Small intestine (tissue), 7 donors: ENCODE data around the gene RAE1. TPM values are rescaled to one million over a fixed set of nuclear protein-coding genes. Genes with fewer than 3 reads are reported as not detected.

Source experiments
- DNase-seq, 2 donors: peaks; one replicate each; pipeline versions ENCODE4 v3.0.0 to v3.0.0-alpha.2; 2013
- FAIRE-seq: peaks from 2 replicates; lab custom pipeline; 2012; peaks lifted over from hg19 to GRCh38; lab: Jason Lieb, UNC
- H3K27ac ChIP-seq, 3 donors: one replicate each; pipeline ENCODE4 v1.5.1; 2013; ENCODE audit warnings: low read length in 2 of 3, mild to moderate bottlenecking in 2 of 3, control low read depth in 1 of 3, inconsistent platforms in 1 of 3, low read depth in 1 of 3, moderate library complexity in 1 of 3
- H3K27me3 ChIP-seq, 3 donors: one replicate each; pipeline ENCODE4 v1.6.1; 2013; ENCODE audit warnings: low read length in 3 of 3, inconsistent platforms in 1 of 3; ENCODE audit not compliant: control insufficient read depth in 3 of 3, insufficient read depth in 3 of 3
- H3K36me3 ChIP-seq, 3 donors: one replicate each; pipeline ENCODE4 v1.6.1; 2013; ENCODE audit warnings: low read length in 3 of 3, inconsistent platforms in 1 of 3, low read depth in 1 of 3, mild to moderate bottlenecking in 1 of 3, moderate library complexity in 1 of 3; ENCODE audit not compliant: control insufficient read depth in 3 of 3, insufficient read depth in 2 of 3
- H3K4me1 ChIP-seq, 3 donors: one replicate each; pipeline ENCODE4 v1.6.1; 2013; ENCODE audit warnings: low read length in 2 of 3, inconsistent platforms in 1 of 3, low read depth in 1 of 3, mild to moderate bottlenecking in 1 of 3, moderate library complexity in 1 of 3; ENCODE audit not compliant: control insufficient read depth in 3 of 3, insufficient read depth in 2 of 3
- H3K4me3 ChIP-seq, 3 donors: one replicate each; pipeline ENCODE4 v1.5.1; 2013; ENCODE audit warnings: low read length in 3 of 3, control low read depth in 1 of 3, inconsistent platforms in 1 of 3, low read depth in 1 of 3, mild to moderate bottlenecking in 1 of 3, moderate library complexity in 1 of 3
- H3K9me3 ChIP-seq, 2 donors: one replicate each; pipeline ENCODE4 v1.6.1; 2013; ENCODE audit warnings: low read depth in 1 of 2, low read length in 1 of 2; ENCODE audit not compliant: control insufficient read depth in 2 of 2, insufficient read depth in 1 of 2
- WGBS, 3 donors: extraction: QIAGEN DNeasy Blood & Tissue Kit; methylation state at CpG; one replicate each; pipeline ENCODE4 v1.1.7; 2013; 5-methylcytosine and 5-hydroxymethylcytosine counted together
- polyA plus RNA-seq, 4 donors: library from polyadenylated mRNA; stranded (reverse) in 3 of 4; unstranded in 1 of 4; fragments of 200-250 nt in 3 of 4; fragments of 120-200 nt in 1 of 4; gene quantifications; one replicate each; pipeline versions ENCODE4 v1.2.1 to v1.2.3, GENCODE V29; 2013
- donor health status: healthy with polysubstance abuse.
- donor health status: control.
- donor health status: control.
- donor health status: Bipolar disorder and iron deficiency.
- donor health status: healthy.

The RAE1 gene
- polyA plus RNA-seq, 4 donors = 15.7 to 37.0 (median 18.6) TPM

GRCh38 chr20:57384486-57384885 is 33.4 kb downstream of the RAE1 start:
- WGBS, 3 donors = 89 to 91% (median 90%) methylated on average over 8 of the region's 8 CpGs
- peaks cover 0 to 8% (median 0%) of the 10 kb centered on the region in 3 donors for H3K36me3 ChIP-seq
- H3K9me3 ChIP-seq = no peaks in the 10 kb centered on the region
- FAIRE-seq (no peak), DNase-seq (no peak)
- no peaks in the 10 kb centered on the region for H3K27me3 ChIP-seq
- no peak overlapping the region for H3K27ac ChIP-seq
- peaks cover 0 to 1% (median 0%) of the 10 kb centered on the region in 3 donors for H3K4me1 ChIP-seq
- H3K4me3 ChIP-seq = no peak overlapping the region

GRCh38 chr20:57384953-57385761 is 34.1 kb downstream of the RAE1 start:
- no peak overlapping the region for H3K4me3 ChIP-seq
- peaks cover 0 to 7% (median 0%) of the 10 kb centered on the region in 3 donors for H3K36me3 ChIP-seq
- H3K27me3 ChIP-seq = no peaks in the 10 kb centered on the region
- DNase-seq = no peak
- H3K4me1 ChIP-seq = peaks cover 0 to 8% (median 0%) of the 10 kb centered on the region in 3 donors
- no peaks in the 10 kb centered on the region for H3K9me3 ChIP-seq
- WGBS, 3 donors = 89 to 91% (median 90%) methylated on average over 29 of the region's 29 CpGs
- FAIRE-seq = no peak
- no peak overlapping the region for H3K27ac ChIP-seq

GRCh38 chr20:57385940-57386339 is 34.9 kb downstream of the RAE1 start:
- Histone ChIP-seq H3K36me3 (peaks cover 0 to 2% (median 0%) of the 10 kb centered on the region in 3 donors), H3K27ac (no peak overlapping the region), H3K4me1 (peaks cover 0 to 8% (median 0%) of the 10 kb centered on the region in 3 donors), H3K27me3 (no peaks in the 10 kb centered on the region), H3K9me3 (no peaks in the 10 kb centered on the region), H3K4me3 (no peak overlapping the region)
- FAIRE-seq (no peak), DNase-seq (no peak)
- WGBS, 3 donors = 87 to 95% (median 91%) methylated on average over 6 of the region's 6 CpGs

GRCh38 chr20:57386762-57387161 is 35.7 kb downstream of the RAE1 start:
- no peak overlapping the region for H3K27ac ChIP-seq
- no peak for FAIRE-seq
- 97 to 99% (median 98%) methylated on average over 4 of the region's 4 CpGs for WGBS, 3 donors
- no peaks in the 10 kb centered on the region for H3K9me3 ChIP-seq
- H3K4me1 ChIP-seq = peaks cover 0 to 8% (median 0%) of the 10 kb centered on the region in 3 donors
- no peak overlapping the region for H3K4me3 ChIP-seq
- DNase-seq = no peak
- H3K36me3 ChIP-seq = no peaks in the 10 kb centered on the region
- H3K27me3 ChIP-seq = no peaks in the 10 kb centered on the region

- 91 to 92% (median 91%) methylated on average over 8 of the region's 8 CpGs for WGBS, 3 donors
- Histone ChIP-seq H3K9me3 (no peaks in the 10 kb centered on the region), H3K4me3 (no peak overlapping the region), H3K27me3 (no peaks in the 10 kb centered on the region), H3K27ac (no peak overlapping the region), H3K36me3 (no peaks in the 10 kb centered on the region), H3K4me1 (peaks cover 0 to 8% (median 0%) of the 10 kb centered on the region in 3 donors)
- no peak for DNase-seq
- FAIRE-seq = no peak
Observed at GRCh38 chr20:57387463-57387862, 36.4 kb downstream of the RAE1 start.

GRCh38 chr20:57387945-57388371 is 36.9 kb downstream of the RAE1 start:
- Histone ChIP-seq H3K9me3 (no peaks in the 10 kb centered on the region), H3K27ac (no peak overlapping the region), H3K36me3 (peaks cover 0 to 3% (median 0%) of the 10 kb centered on the region in 3 donors), H3K4me1 (peaks cover 0 to 8% (median 0%) of the 10 kb centered on the region in 3 donors), H3K27me3 (no peaks in the 10 kb centered on the region), H3K4me3 (no peak overlapping the region)
- no peak for FAIRE-seq
- WGBS, 3 donors = 86 to 88% (median 87%) methylated on average over 7 of the region's 7 CpGs
- no peak for DNase-seq

- Histone ChIP-seq H3K9me3 (no peaks in the 10 kb centered on the region), H3K36me3 (peaks cover 0 to 14% (median 0%) of the 10 kb centered on the region in 3 donors), H3K4me3 (peak overlapping the region; percentile 25 to 45 (median 44)), H3K27me3 (no peaks in the 10 kb centered on the region), H3K27ac (peak overlapping the region in 2 of 3 donors; percentile 45 to 52), H3K4me1 (peaks cover 0 to 8% (median 0%) of the 10 kb centered on the region in 3 donors)
- 1 to 4% (median 4%) methylated on average over 37 to 57 of the region's 57 CpGs for WGBS, 3 donors
- DNase-seq (peak; percentile 86 to 93), FAIRE-seq (no peak)
Observed at GRCh38 chr20:57388953-57389694, 38.1 kb downstream of the RAE1 start.
